ENCODE measurements around the gene DGUOK. TPM values are rescaled to one million over a fixed set of nuclear protein-coding genes. Genes with fewer than 3 reads are reported as not detected.

DGUOK gene
- total RNA-seq, 4 donors from 2014 or later = 24.2 to 44.5 (median 39.7) TPM

GRCh38 chr2:73888388-73888787 is 38.3 kb upstream of the DGUOK start:
- Histone ChIP-seq H3K27me3 (no peaks in the 10 kb centered on the region), H3K4me1 (no peaks in the 10 kb centered on the region), H3K36me3 (no peaks in the 10 kb centered on the region), H3K27ac (no peak overlapping the region), H3K9me3 (no peaks in the 10 kb centered on the region), H3K4me3 (no peak overlapping the region)
- DNase-seq = no peak
- TF ChIP-seq, protein P1, sequence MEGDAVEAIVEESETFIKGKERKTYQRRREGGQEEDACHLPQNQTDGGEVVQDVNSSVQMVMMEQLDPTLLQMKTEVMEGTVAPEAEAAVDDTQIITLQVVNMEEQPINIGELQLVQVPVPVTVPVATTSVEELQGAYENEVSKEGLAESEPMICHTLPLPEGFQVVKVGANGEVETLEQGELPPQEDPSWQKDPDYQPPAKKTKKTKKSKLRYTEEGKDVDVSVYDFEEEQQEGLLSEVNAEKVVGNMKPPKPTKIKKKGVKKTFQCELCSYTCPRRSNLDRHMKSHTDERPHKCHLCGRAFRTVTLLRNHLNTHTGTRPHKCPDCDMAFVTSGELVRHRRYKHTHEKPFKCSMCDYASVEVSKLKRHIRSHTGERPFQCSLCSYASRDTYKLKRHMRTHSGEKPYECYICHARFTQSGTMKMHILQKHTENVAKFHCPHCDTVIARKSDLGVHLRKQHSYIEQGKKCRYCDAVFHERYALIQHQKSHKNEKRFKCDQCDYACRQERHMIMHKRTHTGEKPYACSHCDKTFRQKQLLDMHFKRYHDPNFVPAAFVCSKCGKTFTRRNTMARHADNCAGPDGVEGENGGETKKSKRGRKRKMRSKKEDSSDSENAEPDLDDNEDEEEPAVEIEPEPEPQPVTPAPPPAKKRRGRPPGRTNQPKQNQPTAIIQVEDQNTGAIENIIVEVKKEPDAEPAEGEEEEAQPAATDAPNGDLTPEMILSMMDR (IDR thresholded peaks at IDR 0.05) = no peak
- no peak for TF ChIP-seq POLR2A (IDR thresholded peaks at IDR 0.05)

DNA sequence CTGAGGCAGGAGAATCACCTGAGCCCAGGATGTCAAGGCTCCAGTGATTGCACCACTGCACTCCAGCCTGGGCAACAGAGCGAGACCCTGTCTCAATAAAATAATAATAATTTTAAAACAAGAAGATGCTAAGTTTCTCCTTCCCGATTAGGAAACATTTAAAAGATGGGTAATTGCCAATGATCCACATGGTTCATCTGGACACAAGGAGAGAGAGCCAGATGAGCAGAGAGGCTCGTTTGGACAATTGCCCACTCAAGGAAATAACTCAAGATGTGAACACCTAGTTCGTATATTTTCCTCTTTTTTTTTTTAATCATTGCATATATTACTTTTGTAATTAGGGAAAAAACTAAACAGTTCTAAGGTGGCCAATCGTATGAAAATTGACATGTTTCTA is 37.5 kb upstream of the DGUOK start:
- Histone ChIP-seq H3K4me3 (no peak overlapping the region), H3K27me3 (no peaks in the 10 kb centered on the region), H3K4me1 (no peaks in the 10 kb centered on the region), H3K27ac (no peak overlapping the region), H3K9me3 (no peaks in the 10 kb centered on the region), H3K36me3 (no peaks in the 10 kb centered on the region)
- TF ChIP-seq, protein P1 (IDR thresholded peaks at IDR 0.05) = no peak
- no peak for TF ChIP-seq POLR2A (IDR thresholded peaks at IDR 0.05)
- no peak for DNase-seq

- H3K36me3 ChIP-seq = no peaks in the 10 kb centered on the region
- no peaks in the 10 kb centered on the region for H3K9me3 ChIP-seq
- no peak overlapping the region for H3K4me3 ChIP-seq
- H3K27ac ChIP-seq = peak overlapping the region in 2 of 4 donors; percentile 16 to 88
- no peaks in the 10 kb centered on the region for H3K4me1 ChIP-seq
- TF ChIP-seq, protein P1 (IDR thresholded peaks at IDR 0.05) = no peak
- no peak for TF ChIP-seq POLR2A (IDR thresholded peaks at IDR 0.05)
- no peak for DNase-seq
- H3K27me3 ChIP-seq = no peaks in the 10 kb centered on the region
These were observed 36.2 kb upstream of the DGUOK start for GRCh38 chr2:73890301-73891092.

- TF ChIP-seq, protein P1 (IDR thresholded peaks at IDR 0.05) = no peak
- TF ChIP-seq POLR2A (IDR thresholded peaks at IDR 0.05) = no peak
- H3K36me3 ChIP-seq = no peaks in the 10 kb centered on the region
- H3K27ac ChIP-seq = peak overlapping the region in 2 of 4 donors; percentile 35 to 88
- peaks cover 0 to under 1% (median 0%) of the 10 kb centered on the region in 4 donors for H3K4me1 ChIP-seq
- H3K9me3 ChIP-seq = no peaks in the 10 kb centered on the region
- no peak for DNase-seq
- H3K27me3 ChIP-seq = no peaks in the 10 kb centered on the region
- no peak overlapping the region for H3K4me3 ChIP-seq
These were observed 35.3 kb upstream of the DGUOK start for GRCh38 chr2:73891276-73891901.

DNA sequence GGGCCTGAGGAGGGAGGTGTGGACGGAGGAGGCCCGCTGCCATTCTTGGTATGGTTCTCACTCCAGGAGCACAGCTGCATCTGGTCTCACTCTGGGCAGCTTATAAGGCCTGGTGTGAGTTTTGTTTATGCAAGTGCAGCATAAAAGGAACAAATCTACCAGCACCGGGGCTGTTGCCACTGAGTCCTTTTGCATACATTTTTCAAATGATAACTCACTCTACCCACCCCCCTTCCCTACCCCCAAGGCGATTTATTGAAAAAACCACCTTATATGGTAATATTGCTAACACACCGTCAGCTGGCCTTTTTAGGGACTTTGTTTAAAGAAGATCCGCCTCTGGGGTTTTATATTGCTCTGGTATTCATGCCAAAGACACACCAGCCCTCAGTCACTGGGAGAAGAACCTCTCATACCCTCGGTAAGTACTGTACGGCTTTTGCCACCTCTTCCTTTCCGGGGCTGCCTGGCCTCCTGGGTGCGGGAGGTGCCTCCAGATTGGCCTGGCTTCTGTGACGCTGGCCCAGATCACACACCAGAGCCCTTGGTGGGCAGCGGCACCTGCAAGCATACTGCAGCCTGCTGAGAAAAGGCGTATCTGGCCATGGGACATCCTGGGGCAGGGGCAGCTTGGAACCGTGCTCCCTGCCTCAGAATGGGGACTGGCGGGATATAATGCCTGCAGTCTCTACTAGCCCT is 33.9 kb upstream of the DGUOK start, which contains the start of gene ACTG2:
TSS of gene ACTG2 (plus strand) at position 378 of the 699 bp plus-strand sequence. CDS start 8,304 bp downstream, outside the sequence.
- H3K4me3 ChIP-seq = peak within 1 kb of the TSS in 2 of 4 donors; percentile 17 to 46
- TF ChIP-seq, protein P1 (IDR thresholded peaks at IDR 0.05) = no peak
- peaks cover 0 to 10% (median 0%) of the 10 kb centered on the region in 4 donors for H3K4me1 ChIP-seq
- no peaks in the 10 kb centered on the region for H3K27me3 ChIP-seq
- H3K9me3 ChIP-seq = no peaks in the 10 kb centered on the region
- no peak for DNase-seq
- no peaks in the 10 kb centered on the region for H3K36me3 ChIP-seq
- H3K27ac ChIP-seq = peak within 1 kb of the TSS in 3 of 4 donors; percentile 13 to 88 (median 78)
